ENCODE measurements around the gene RPS6KA1. TPM values are rescaled to one million over a fixed set of nuclear protein-coding genes. Genes with fewer than 3 reads are reported as not detected.

Gene RPS6KA1
- total and polyA plus RNA-seq, 7 donors: 0.88 to 3.0 (median 2.5) TPM

GRCh38 chr1:26618561-26618960 is 89.0 kb downstream of the RPS6KA1 start:
- peak overlapping the region; percentile 90 for H3K27ac ChIP-seq
- TF ChIP-seq CTCF (IDR thresholded peaks at IDR 0.05): no peak

More at GRCh38 chr1:26618561-26618960, 89.0 kb downstream of the RPS6KA1 start:
- Histone ChIP-seq H3K27me3 (ENCODE audit: insufficient read depth in 3 of 3, low read length in 2 of 3) (no peaks in the 10 kb centered on the region), H3K9me3 (no peaks in the 10 kb centered on the region), H3K4me1 (peaks cover 6% of the 10 kb centered on the region), H3K4me3 (no peak overlapping the region), H3K36me3 (ENCODE audit: insufficient read depth in 1 of 2, low read depth in 1 of 2) (no peaks in the 10 kb centered on the region)
- DNase-seq: no peak
- no peak for ATAC-seq
- 66 to 77% (median 70%) methylated on average over 3 of the region's 3 CpGs for WGBS, 3 donors
- intact Hi-C loops (cut with DNase I): no loop called here

Other genes starting within 250 kb of the RPS6KA1 start
- 10 to 100 TPM; 21.4 to 30.6 (median 22.6) TPM for gene SH3BGRL3, start 249.7 kb upstream of the RPS6KA1 start, total RNA-seq
- gene SH3BGRL3, start 249.7 kb upstream of the RPS6KA1 start, polyA plus RNA-seq: 10 to 100 TPM; 10.9 to 78.1 (median 18.2) TPM
- gene UBXN11, start 223.1 kb upstream of the RPS6KA1 start, total RNA-seq: 1 to 10 TPM; 3.5 to 7.0 (median 3.9) TPM
- 1 to 10 TPM; 3.9 to 6.8 (median 5.8) TPM for gene UBXN11, start 223.1 kb upstream of the RPS6KA1 start, polyA plus RNA-seq
- gene CD52, start 211.8 kb upstream of the RPS6KA1 start, total RNA-seq: 1 to 10 TPM; 2.1 to 4.2 (median 4.1) TPM
- gene CD52, start 211.8 kb upstream of the RPS6KA1 start, polyA plus RNA-seq: 1 to 10 TPM; 2.9 to 3.9 (median 3.6) TPM
- 1 to 10 TPM in 1 of 4 donors, under 1 TPM in 1, not detected in 2; 0.56 to 2.9 TPM for gene CRYBG2, start 175.6 kb upstream of the RPS6KA1 start, total RNA-seq
- under 1 TPM in 1 of 3 donors, not detected in 2; 0.01 TPM for gene CRYBG2, start 175.6 kb upstream of the RPS6KA1 start, polyA plus RNA-seq
- not detected for gene ZNF683, start 157.0 kb upstream of the RPS6KA1 start, total RNA-seq
- gene ZNF683, start 157.0 kb upstream of the RPS6KA1 start, polyA plus RNA-seq: under 1 TPM in 1 of 3 donors, not detected in 2; 0.06 TPM
- not detected for gene LIN28A, start 118.9 kb upstream of the RPS6KA1 start, total RNA-seq
- not detected for gene LIN28A, start 118.9 kb upstream of the RPS6KA1 start, polyA plus RNA-seq
- 10 to 100 TPM; 14.1 to 25.8 (median 21.4) TPM for gene DHDDS, start 97.4 kb upstream of the RPS6KA1 start, total RNA-seq
- gene DHDDS, start 97.4 kb upstream of the RPS6KA1 start, polyA plus RNA-seq: 10 to 100 TPM; 15.8 to 40.6 (median 23.3) TPM
- 100 to 1,000 TPM in 3 of 4 donors, 10 to 100 TPM in 1; 95.4 to 157 (median 135) TPM for gene HMGN2, start 57.3 kb upstream of the RPS6KA1 start, total RNA-seq
- 100 to 1,000 TPM; 103 to 136 (median 128) TPM for gene HMGN2, start 57.3 kb upstream of the RPS6KA1 start, polyA plus RNA-seq
- 10 to 100 TPM; 32.2 to 44.4 (median 39.6) TPM for gene ARID1A, start 166.3 kb downstream of the RPS6KA1 start, total RNA-seq
- 10 to 100 TPM in 2 of 3 donors, 1 to 10 TPM in 1; 8.8 to 20.8 (median 12.9) TPM for gene ARID1A, start 166.3 kb downstream of the RPS6KA1 start, polyA plus RNA-seq

All from psoas muscle (tissue), 8 donors.